Prostate gland (tissue), 2 donors: Measurements from ENCODE around the gene LRRC3B. TPM values are rescaled to one million over a fixed set of nuclear protein-coding genes. Genes with fewer than 3 reads are reported as not detected.

Source experiments
- DNase-seq: peaks from one replicate; pipeline ENCODE4 v3.0.0-alpha.2; 2019; ENCODE audit warnings: low spot score
- H3K27ac ChIP-seq, 2 donors: fragments of 200-600 bp; sonication (generic); 2 replicates each; pipeline ENCODE4 v1.5.1; 2017 to 2019
- H3K27me3 ChIP-seq: fragments of 200-600 bp; sonication (generic); replicated peaks from 2 replicates; pipeline ENCODE4 v1.5.1; 2019; ENCODE audit not compliant: insufficient read depth
- H3K36me3 ChIP-seq, 2 donors: fragments of 200-600 bp; sonication (generic); 1 replicate in 1 of 2; 2 replicates in 1 of 2; pipeline versions ENCODE4 v1.5.1 to v1.8.1; 2017 to 2019
- H3K4me1 ChIP-seq: fragments of 200-600 bp; sonication (generic); replicated peaks from 2 replicates; pipeline ENCODE4 v1.5.1; 2019
- H3K4me3 ChIP-seq, 2 donors: fragments of 200-600 bp; sonication (generic); 2 replicates each; pipeline ENCODE4 v1.5.1; 2017 to 2019
- H3K9me3 ChIP-seq: fragments of 200-600 bp; sonication (generic); 2 replicates; pipeline ENCODE4 v1.5.1; 2017
- POLR2A ChIP-seq: fragments of 450-650 bp; IDR thresholded peaks from one replicate; pipeline ENCODE4 v1.6.1; 2016; ENCODE audit warnings: antibody characterized with exemption, mild to moderate bottlenecking
- POLR2AphosphoS5 ChIP-seq: sonication (generic); formaldehyde crosslinking; IDR thresholded peaks from one replicate; pipeline ENCODE4 v1.6.1; 2017; ENCODE audit warnings: antibody characterized with exemption
- WGBS: methylation state at CpG from one replicate; pipeline ENCODE4 v1.1.5; 2018; 5-methylcytosine and 5-hydroxymethylcytosine counted together
- intact Hi-C: fragments of 100-400 bp; cut with DNase I; formaldehyde crosslinking; loops from one replicate; pipeline ENCODE4 v1.14.2; 2022
- total RNA-seq, 2 donors: library from RNA; depleted of rRNA; stranded (reverse); fragments of >200 nt; gene quantifications; one replicate each; pipeline ENCODE4 v1.1.0, GENCODE V29; 2016
- TF ChIP-seq, protein P1 (sequence below), 4 experiments: fragments of 200-600 bp in 2 of 4; fragments of 450-650 bp in 2 of 4; sonication (generic) in 2 of 4; IDR thresholded peaks; 1 replicate in 3 of 4; 2 replicates in 1 of 4; pipeline ENCODE4 v1.5.1; 2016 to 2019; ENCODE audit warnings: antibody characterized with exemption in 4 of 4, mild to moderate bottlenecking in 2 of 4, moderate library complexity in 2 of 4

The LRRC3B gene
- total RNA-seq, 2 donors from 2014 or later: 0.09 to 1.5 TPM

DNA sequence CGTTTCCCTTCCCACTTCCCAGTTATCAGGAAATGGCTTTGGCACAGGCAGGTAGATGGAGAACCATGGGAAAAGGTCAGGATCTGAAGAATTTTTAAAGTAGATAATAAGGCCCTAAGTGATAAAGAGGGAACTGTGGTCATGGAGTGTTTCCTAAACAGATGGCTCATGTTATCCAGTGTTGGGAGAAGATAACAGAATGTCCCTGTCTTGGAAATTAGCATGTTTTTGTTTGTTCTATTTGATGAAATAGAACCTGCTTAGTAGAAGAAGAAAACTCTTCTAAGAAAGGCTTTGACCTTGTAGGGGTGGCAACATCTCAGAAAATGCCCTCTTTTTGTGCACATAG, 8.8 kb downstream of the LRRC3B start:
- DNase-seq: no peak
- intact Hi-C loops: no loop called here
- no peak overlapping the region for H3K4me3 ChIP-seq
- WGBS: 26% methylated on average over 1 of the region's 1 CpG
- H3K27me3 ChIP-seq: no peaks in the 10 kb centered on the region
- TF ChIP-seq, protein P1, sequence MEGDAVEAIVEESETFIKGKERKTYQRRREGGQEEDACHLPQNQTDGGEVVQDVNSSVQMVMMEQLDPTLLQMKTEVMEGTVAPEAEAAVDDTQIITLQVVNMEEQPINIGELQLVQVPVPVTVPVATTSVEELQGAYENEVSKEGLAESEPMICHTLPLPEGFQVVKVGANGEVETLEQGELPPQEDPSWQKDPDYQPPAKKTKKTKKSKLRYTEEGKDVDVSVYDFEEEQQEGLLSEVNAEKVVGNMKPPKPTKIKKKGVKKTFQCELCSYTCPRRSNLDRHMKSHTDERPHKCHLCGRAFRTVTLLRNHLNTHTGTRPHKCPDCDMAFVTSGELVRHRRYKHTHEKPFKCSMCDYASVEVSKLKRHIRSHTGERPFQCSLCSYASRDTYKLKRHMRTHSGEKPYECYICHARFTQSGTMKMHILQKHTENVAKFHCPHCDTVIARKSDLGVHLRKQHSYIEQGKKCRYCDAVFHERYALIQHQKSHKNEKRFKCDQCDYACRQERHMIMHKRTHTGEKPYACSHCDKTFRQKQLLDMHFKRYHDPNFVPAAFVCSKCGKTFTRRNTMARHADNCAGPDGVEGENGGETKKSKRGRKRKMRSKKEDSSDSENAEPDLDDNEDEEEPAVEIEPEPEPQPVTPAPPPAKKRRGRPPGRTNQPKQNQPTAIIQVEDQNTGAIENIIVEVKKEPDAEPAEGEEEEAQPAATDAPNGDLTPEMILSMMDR (IDR thresholded peaks at IDR 0.05): no peak
- TF ChIP-seq POLR2AphosphoS5 (no peak), POLR2A (no peak)
- H3K4me1 ChIP-seq: no peaks in the 10 kb centered on the region
- no peaks in the 10 kb centered on the region for H3K9me3 ChIP-seq
- no peaks in the 10 kb centered on the region for H3K36me3 ChIP-seq
- no peak overlapping the region for H3K27ac ChIP-seq

DNA sequence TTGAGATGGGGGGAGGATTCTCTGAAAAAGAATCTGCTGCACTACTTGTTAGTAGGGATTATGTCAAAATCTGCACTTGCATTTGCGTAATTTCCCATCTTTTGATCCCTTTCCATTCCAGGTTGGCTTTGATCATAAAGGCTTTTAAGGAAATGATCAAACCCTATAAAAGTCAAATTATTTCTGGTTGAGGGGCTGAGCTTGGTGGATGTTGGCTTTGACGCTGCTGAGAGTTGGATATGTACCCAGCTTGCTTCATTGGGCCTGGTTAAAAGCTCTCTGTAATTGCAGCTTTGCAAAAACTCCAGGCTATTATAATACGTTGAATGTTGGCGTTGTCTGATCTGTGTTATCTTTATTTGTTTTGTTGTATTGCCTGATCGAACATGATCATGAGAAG, 12.0 kb downstream of the LRRC3B start:
- Histone ChIP-seq H3K27ac (no peak overlapping the region), H3K9me3 (no peaks in the 10 kb centered on the region), H3K36me3 (no peaks in the 10 kb centered on the region), H3K27me3 (no peaks in the 10 kb centered on the region), H3K4me1 (no peaks in the 10 kb centered on the region), H3K4me3 (no peak overlapping the region)
- no peak for DNase-seq
- TF ChIP-seq POLR2A: no peak
- intact Hi-C loops: no loop called here
- 20% methylated on average over 5 of the region's 5 CpGs for WGBS

DNA sequence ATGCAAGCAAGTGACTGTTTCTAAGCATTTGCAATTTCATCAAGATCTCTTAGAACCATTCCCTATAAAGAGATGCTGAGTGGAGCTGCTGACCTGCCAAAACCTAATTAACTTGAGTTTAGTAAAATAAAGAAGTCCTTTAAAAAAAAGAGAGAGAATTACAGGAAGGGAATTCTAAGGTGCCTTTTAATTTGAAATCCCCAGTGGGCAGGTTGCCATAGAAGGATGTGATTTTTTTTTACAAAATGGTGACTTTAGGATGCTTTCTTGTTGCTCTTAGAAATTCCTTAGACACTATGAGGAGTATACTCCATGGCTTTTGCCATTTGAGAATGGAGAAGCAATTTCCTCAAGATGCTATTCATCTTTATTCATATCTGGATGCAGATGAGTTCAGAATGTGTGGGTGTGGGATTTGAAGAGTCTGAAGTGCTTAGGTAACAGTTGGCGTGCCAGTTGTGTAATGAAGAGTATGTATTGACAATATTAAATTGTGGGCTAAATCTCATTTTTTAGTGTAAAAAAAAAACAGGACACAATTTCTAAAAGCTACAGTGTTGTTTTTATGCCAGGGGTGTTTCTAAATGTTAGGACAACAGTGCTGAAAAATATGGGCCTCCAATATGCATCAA, 13.6 kb downstream of the LRRC3B start:
- DNase-seq: no peak
- 94% methylated on average over 1 of the region's 1 CpG for WGBS
- Histone ChIP-seq H3K27me3 (no peaks in the 10 kb centered on the region), H3K27ac (no peak overlapping the region), H3K36me3 (no peaks in the 10 kb centered on the region), H3K4me1 (no peaks in the 10 kb centered on the region), H3K4me3 (no peak overlapping the region), H3K9me3 (no peaks in the 10 kb centered on the region)
- no peak for TF ChIP-seq POLR2AphosphoS5
- TF ChIP-seq, protein P1 (IDR thresholded peaks at IDR 0.05): no peak
- no peak for TF ChIP-seq POLR2A
- intact Hi-C loops: no loop called here

DNA sequence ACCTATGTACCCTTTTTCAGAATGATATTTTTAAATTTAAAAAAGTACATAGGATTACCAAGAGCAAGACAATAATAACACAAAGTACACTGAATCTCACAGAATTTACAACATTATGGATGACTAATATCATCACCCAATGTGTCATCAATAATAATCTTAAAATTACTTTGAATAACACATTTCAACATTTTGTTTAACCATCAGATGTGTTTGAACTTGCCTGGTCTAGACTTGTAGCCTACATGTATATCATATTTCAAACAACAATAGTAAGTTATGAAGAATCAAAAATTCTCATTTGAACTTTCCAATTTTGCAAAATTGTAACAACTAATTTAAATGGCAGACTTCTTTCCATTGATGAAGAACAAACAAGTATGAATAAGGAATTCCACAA, 15.1 kb downstream of the LRRC3B start:
- intact Hi-C loops: no loop called here
- TF ChIP-seq POLR2A: no peak
- TF ChIP-seq POLR2AphosphoS5: no peak
- TF ChIP-seq, protein P1 (IDR thresholded peaks at IDR 0.05): no peak
- no peak for DNase-seq
- Histone ChIP-seq H3K4me1 (no peaks in the 10 kb centered on the region), H3K4me3 (no peak overlapping the region), H3K36me3 (no peaks in the 10 kb centered on the region), H3K27ac (no peak overlapping the region), H3K27me3 (no peaks in the 10 kb centered on the region), H3K9me3 (no peaks in the 10 kb centered on the region)

DNA sequence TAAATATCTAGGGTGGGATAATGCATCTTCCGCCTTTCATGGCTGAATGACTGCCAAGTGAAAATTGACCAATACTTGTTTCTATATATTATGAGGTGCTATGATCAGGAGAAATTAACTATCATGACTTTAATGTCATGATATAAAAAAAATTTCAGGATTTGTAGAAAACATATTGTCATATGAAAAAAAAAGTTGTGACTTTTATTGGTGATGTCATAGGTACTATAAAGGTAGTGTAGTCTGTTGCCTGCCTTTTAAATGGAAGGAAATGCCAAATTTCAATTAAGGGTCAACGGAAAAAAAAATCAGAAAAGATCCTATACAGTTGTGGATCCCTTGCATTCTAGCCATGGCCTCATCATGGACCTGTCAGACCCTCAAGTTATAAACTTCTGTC, 15.5 kb downstream of the LRRC3B start:
- intact Hi-C loops: no loop called here
- Histone ChIP-seq H3K27ac (no peak overlapping the region), H3K9me3 (no peaks in the 10 kb centered on the region), H3K27me3 (no peaks in the 10 kb centered on the region), H3K36me3 (no peaks in the 10 kb centered on the region), H3K4me3 (no peak overlapping the region), H3K4me1 (no peaks in the 10 kb centered on the region)
- WGBS: 96% methylated on average over 2 of the region's 2 CpGs
- TF ChIP-seq, protein P1 (IDR thresholded peaks at IDR 0.05): no peak
- TF ChIP-seq POLR2AphosphoS5 (no peak), POLR2A (no peak)
- DNase-seq: no peak
